ENCODE measurements around the gene DGLUCY.
"Not testable (repeated sequence)": the region's sequence is repeated elsewhere in the genome, so short reads cannot be mapped to it uniquely, and the experiment has no call there.

Gene DGLUCY, protein sequence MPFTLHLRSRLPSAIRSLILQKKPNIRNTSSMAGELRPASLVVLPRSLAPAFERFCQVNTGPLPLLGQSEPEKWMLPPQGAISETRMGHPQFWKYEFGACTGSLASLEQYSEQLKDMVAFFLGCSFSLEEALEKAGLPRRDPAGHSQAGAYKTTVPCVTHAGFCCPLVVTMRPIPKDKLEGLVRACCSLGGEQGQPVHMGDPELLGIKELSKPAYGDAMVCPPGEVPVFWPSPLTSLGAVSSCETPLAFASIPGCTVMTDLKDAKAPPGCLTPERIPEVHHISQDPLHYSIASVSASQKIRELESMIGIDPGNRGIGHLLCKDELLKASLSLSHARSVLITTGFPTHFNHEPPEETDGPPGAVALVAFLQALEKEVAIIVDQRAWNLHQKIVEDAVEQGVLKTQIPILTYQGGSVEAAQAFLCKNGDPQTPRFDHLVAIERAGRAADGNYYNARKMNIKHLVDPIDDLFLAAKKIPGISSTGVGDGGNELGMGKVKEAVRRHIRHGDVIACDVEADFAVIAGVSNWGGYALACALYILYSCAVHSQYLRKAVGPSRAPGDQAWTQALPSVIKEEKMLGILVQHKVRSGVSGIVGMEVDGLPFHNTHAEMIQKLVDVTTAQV

DNA sequence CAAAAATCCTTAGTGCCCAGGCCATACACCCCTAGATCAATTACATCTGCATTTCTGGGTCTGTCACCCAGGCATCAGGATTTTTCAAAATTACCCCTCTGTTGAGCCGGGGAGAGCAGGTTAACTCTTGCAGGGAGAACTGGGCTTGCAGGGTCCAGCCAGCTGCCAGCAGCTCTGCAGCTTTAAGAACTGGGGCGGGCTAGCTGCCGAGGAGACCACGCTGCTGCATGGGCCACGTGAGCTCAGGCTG lies at the start of gene DGLUCY:
DGLUCY (plus strand) TSS at position 245 of the 250 bp plus-strand sequence. CDS start 46,222 bp downstream, outside the sequence.
- H3K4me3 ChIP-seq (ENCODE audit: low read depth, low read length), result peak within 1 kb of the TSS; percentile 54
- peak within 1 kb of the TSS; percentile 83 for H3K27ac ChIP-seq (ENCODE audit: low read depth, low read length)
- H3K9me3 ChIP-seq (ENCODE audit: control insufficient read depth, insufficient read depth, low read depth, low read length), result no peaks in the 10 kb centered on the region
- H3K9ac ChIP-seq (ENCODE audit: low read length), result peak within 1 kb of the TSS; percentile 82
- no peaks in the 10 kb centered on the region for H3K36me3 ChIP-seq (ENCODE audit: control insufficient read depth, insufficient read depth, low read length)
- H3K27me3 ChIP-seq (ENCODE audit: control insufficient read depth, insufficient read depth, low read length), result no peaks in the 10 kb centered on the region
- peaks cover 33% of the 10 kb centered on the region for H3K4me1 ChIP-seq (ENCODE audit: control insufficient read depth, insufficient read depth, low read length)

DNA sequence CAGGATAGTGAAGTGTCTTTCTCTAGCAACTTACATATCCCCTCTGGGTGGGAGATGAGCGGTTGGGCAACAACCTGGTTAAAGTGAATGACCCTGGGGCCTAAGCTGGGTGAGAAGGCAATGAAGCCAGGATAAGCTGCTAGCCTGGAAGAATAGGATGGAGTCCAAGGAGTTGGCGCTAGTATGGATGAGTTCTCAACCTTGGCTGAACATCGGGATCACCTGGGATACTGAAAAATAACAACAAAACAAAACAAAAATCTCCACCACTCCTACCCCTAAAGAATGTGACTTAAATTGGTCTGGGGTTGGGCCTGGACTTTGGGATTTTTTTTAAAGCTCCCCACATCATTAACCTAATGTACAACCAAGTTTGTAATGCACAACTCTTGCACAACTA lies 48.6 kb upstream of the DGLUCY start:
- Histone ChIP-seq H3K4me1 (ENCODE audit: control insufficient read depth, insufficient read depth, low read length) (peaks cover 4% of the 10 kb centered on the region; the same call in 1 of the 2 replicates), H3K27me3 (ENCODE audit: control insufficient read depth, insufficient read depth, low read length) (no peaks in the 10 kb centered on the region), H3K9ac (ENCODE audit: low read length) (no peak overlapping the region), H3K4me3 (ENCODE audit: low read depth, low read length) (no peak overlapping the region), H3K27ac (ENCODE audit: low read depth, low read length) (no peak overlapping the region), H3K9me3 (ENCODE audit: control insufficient read depth, insufficient read depth, low read depth, low read length) (no peaks in the 10 kb centered on the region), H3K36me3 (ENCODE audit: control insufficient read depth, insufficient read depth, low read length) (no peaks in the 10 kb centered on the region)

DNA sequence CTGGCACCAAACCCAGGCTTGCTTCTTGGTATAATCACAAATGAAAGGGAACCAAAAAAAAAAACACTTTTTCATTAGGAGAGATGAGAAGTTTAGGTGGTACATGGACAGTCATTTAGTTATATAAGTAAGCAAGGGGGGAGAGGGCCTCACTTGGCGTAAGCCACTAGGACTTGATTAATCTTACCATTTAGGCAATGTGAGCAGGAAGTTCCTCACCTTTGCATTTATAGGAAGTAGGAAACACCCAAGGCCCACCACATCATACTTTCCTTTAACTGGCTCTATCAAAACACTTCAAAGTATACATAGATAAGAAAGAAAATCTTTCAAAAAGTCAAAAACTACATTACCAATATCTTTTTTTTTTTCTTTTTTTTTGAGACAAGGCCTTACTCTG lies 46.7 kb upstream of the DGLUCY start:
- Histone ChIP-seq H3K4me3 (ENCODE audit: low read depth, low read length) (no peak overlapping the region), H3K4me1 (ENCODE audit: control insufficient read depth, insufficient read depth, low read length) (no peaks in the 10 kb centered on the region), H3K9me3 (ENCODE audit: control insufficient read depth, insufficient read depth, low read depth, low read length) (no peaks in the 10 kb centered on the region), H3K36me3 (ENCODE audit: control insufficient read depth, insufficient read depth, low read length) (no peaks in the 10 kb centered on the region), H3K9ac (ENCODE audit: low read length) (no peak overlapping the region), H3K27me3 (ENCODE audit: control insufficient read depth, insufficient read depth, low read length) (no peaks in the 10 kb centered on the region), H3K27ac (ENCODE audit: low read depth, low read length) (no peak overlapping the region)

DNA sequence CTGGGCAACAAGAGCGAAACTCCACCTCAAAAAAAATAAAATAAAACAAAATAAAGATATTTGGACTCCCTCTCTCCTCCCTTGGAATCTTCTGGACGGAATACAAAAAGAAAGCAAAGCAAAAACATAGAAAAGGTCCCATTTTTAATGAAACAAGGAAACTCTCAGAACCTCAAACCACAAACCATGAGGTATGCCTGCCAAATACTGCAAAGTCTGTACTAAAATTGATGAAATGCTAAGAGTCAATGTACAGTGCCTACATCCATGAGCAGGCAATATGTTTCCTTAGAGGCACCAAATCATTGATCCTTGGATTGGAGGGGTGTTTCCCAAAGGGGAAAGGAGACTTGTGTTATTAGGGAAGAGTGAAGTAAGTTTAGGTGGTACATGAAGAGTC lies 45.2 kb upstream of the DGLUCY start:
- no peaks in the 10 kb centered on the region for H3K36me3 ChIP-seq (ENCODE audit: control insufficient read depth, insufficient read depth, low read length)
- H3K27me3 ChIP-seq (ENCODE audit: control insufficient read depth, insufficient read depth, low read length), result no peaks in the 10 kb centered on the region
- H3K4me1 ChIP-seq (ENCODE audit: control insufficient read depth, insufficient read depth, low read length), result no peaks in the 10 kb centered on the region
- no peak overlapping the region for H3K4me3 ChIP-seq (ENCODE audit: low read depth, low read length)
- H3K27ac ChIP-seq (ENCODE audit: low read depth, low read length), result no peak overlapping the region
- no peak overlapping the region for H3K9ac ChIP-seq (ENCODE audit: low read length)
- no peaks in the 10 kb centered on the region for H3K9me3 ChIP-seq (ENCODE audit: control insufficient read depth, insufficient read depth, low read depth, low read length)

DNA sequence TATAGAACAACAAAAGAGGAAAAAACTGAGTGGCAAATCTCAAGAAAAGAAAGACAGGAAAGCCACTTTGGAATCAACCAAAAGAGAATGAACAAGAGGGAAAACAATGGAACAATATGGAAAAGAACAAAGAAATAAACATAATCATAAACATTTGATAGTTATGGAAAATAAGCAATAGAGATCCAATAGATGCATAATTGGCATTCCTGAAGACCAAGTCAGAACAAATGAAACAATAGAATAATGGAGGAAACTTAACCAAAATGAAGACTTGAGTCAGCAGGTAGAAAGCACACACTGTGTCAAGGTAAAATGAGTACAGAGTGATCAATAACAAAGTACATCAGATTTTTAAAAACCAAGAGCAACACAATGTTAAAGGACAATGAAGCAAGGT lies 43.3 kb upstream of the DGLUCY start:
- Histone ChIP-seq H3K27me3 (ENCODE audit: control insufficient read depth, insufficient read depth, low read length) (no peaks in the 10 kb centered on the region), H3K36me3 (ENCODE audit: control insufficient read depth, insufficient read depth, low read length) (no peaks in the 10 kb centered on the region), H3K9me3 (ENCODE audit: control insufficient read depth, insufficient read depth, low read depth, low read length) (no peaks in the 10 kb centered on the region), H3K4me3 (ENCODE audit: low read depth, low read length) (no peak overlapping the region), H3K9ac (ENCODE audit: low read length) (no peak overlapping the region), H3K4me1 (ENCODE audit: control insufficient read depth, insufficient read depth, low read length) (no peaks in the 10 kb centered on the region), H3K27ac (ENCODE audit: low read depth, low read length) (no peak overlapping the region)

DNA sequence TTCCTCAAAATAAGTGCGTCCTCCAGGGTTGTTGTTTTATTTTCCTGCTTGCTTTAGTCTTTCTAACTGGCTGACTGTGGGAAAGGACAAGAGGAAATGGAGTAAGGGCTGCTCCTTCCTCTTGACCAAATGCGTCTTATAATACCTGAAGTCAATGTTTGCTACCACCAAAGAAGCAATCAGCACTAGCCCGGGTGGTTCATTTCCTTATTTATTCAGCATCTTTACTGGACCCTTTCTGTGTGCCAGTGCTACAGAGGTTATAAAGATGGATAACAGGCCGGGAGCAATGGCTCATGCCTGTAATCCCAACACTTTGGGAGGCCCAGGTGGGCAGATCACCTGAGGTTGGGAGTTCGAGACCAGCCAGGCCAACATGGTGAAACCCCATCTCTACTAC lies 38.3 kb upstream of the DGLUCY start:
- H3K27ac ChIP-seq (ENCODE audit: low read depth, low read length), result no peak overlapping the region
- no peak overlapping the region for H3K4me3 ChIP-seq (ENCODE audit: low read depth, low read length)
- no peaks in the 10 kb centered on the region for H3K4me1 ChIP-seq (ENCODE audit: control insufficient read depth, insufficient read depth, low read length)
- H3K36me3 ChIP-seq (ENCODE audit: control insufficient read depth, insufficient read depth, low read length), result no peaks in the 10 kb centered on the region
- H3K9ac ChIP-seq (ENCODE audit: low read length), result no peak overlapping the region
- H3K27me3 ChIP-seq (ENCODE audit: control insufficient read depth, insufficient read depth, low read length), result no peaks in the 10 kb centered on the region
- H3K9me3 ChIP-seq (ENCODE audit: control insufficient read depth, insufficient read depth, low read depth, low read length), result no peaks in the 10 kb centered on the region

DNA sequence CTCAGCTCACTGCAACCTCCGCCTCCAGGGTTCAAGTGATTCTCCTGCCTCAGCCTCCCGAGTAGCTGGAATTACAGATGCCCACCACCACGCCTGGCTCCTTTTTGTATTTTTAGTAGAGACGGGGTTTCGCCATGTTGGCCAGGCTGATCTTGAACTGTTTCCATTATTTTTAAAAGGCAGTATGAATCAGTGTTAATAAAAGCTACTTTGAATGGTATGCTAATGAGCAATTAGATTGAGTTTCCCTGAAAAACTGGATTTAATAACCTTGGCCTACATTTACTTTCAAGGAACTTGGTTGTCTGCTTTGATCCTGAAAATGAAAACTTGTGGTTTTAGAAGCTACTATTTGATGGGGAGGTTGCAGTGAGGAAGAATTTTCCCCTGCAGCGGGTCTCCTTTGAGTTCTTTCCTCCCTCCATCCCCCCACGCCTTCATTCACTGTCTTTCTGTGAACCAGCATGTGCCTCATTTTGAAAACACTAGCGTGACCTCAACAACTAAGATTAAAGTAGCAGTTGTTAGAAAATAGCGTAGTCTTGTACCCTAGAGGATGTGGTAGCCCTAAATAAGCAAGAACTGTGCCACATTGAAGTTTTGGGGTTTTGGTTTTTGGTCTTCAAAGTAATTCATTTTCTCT lies 35.7 kb upstream of the DGLUCY start:
- no peaks in the 10 kb centered on the region for H3K9me3 ChIP-seq (ENCODE audit: control insufficient read depth, insufficient read depth, low read depth, low read length)
- H3K27me3 ChIP-seq (ENCODE audit: control insufficient read depth, insufficient read depth, low read length), result no peaks in the 10 kb centered on the region
- H3K9ac ChIP-seq (ENCODE audit: low read length), result no peak overlapping the region
- no peak overlapping the region for H3K4me3 ChIP-seq (ENCODE audit: low read depth, low read length)
- no peaks in the 10 kb centered on the region for H3K4me1 ChIP-seq (ENCODE audit: control insufficient read depth, insufficient read depth, low read length)
- H3K36me3 ChIP-seq (ENCODE audit: control insufficient read depth, insufficient read depth, low read length), result no peaks in the 10 kb centered on the region
- no peak overlapping the region for H3K27ac ChIP-seq (ENCODE audit: low read depth, low read length)

DNA sequence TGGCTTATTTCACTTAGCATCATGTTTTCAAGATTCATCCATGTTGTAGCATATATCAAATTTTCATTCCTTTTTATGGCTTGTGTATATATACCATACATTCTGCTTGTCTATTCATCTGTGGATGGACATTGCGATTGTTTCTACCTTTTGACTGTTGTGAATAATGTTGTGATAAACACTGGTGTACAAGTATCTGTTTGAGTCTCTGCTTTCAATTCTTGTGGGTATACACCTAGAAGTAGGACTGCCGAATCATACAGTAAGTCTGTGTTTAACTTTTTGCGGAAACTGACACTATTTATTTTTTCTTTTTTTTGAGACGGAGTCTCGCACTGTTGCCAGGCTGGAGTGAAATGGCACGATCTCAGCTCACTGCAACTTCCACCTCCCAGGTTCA lies 33.8 kb upstream of the DGLUCY start:
- no peaks in the 10 kb centered on the region for H3K27me3 ChIP-seq (ENCODE audit: control insufficient read depth, insufficient read depth, low read length)
- H3K36me3 ChIP-seq (ENCODE audit: control insufficient read depth, insufficient read depth, low read length), result no peaks in the 10 kb centered on the region
- H3K9ac ChIP-seq (ENCODE audit: low read length), result no peak overlapping the region
- H3K4me1 ChIP-seq (ENCODE audit: control insufficient read depth, insufficient read depth, low read length), result no peaks in the 10 kb centered on the region
- H3K9me3 ChIP-seq (ENCODE audit: control insufficient read depth, insufficient read depth, low read depth, low read length), result no peaks in the 10 kb centered on the region
- no peak overlapping the region for H3K27ac ChIP-seq (ENCODE audit: low read depth, low read length)
- H3K4me3 ChIP-seq (ENCODE audit: low read depth, low read length), result no peak overlapping the region

DNA sequence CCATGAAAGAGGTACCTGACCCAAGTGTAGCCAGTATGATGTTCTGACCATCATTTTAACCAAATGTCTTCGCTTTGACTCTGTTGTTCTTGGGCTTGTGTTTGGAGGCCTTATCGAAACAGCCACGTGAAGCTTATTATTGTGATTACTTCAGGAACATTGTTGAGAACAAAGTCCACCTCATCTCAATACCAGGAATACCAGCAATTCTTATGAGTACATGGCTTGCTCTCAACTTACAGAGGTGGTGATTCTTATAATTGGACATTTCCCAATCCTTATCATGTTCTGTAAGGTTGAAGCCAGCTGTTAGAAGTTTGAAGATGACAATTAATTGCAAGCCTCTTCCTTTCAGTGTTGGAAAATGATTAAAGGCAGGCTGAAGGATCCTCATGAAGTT lies 31.6 kb upstream of the DGLUCY start:
- Histone ChIP-seq H3K9ac (ENCODE audit: low read length) (no peak overlapping the region), H3K36me3 (ENCODE audit: control insufficient read depth, insufficient read depth, low read length) (no peaks in the 10 kb centered on the region), H3K4me1 (ENCODE audit: control insufficient read depth, insufficient read depth, low read length) (no peaks in the 10 kb centered on the region), H3K9me3 (ENCODE audit: control insufficient read depth, insufficient read depth, low read depth, low read length) (0 out of 2 replicates have a peak, but pooled peaks cover 2% of the 10 kb centered on the region), H3K4me3 (ENCODE audit: low read depth, low read length) (no peak overlapping the region), H3K27ac (ENCODE audit: low read depth, low read length) (no peak overlapping the region), H3K27me3 (ENCODE audit: control insufficient read depth, insufficient read depth, low read length) (no peaks in the 10 kb centered on the region)

DNA sequence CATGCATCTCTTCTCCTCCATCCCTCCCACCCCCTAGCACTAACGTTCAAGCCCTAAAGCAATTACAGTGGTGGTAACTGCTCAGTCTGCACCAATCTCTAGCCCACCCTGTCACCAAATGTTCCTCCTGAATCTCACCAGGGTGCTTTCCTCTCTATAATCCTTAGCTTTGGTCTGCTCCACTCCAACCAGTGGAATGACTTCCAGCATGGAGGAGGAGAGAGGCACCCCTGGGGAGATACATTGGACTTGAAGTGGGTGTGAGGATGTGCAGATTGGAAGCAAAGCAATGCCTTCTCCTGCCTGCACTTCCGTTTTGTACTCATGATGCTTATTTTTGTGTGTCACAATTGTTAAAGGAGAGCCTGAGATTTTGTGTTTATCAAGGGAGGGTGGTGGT lies 29.4 kb upstream of the DGLUCY start:
- H3K27ac ChIP-seq (ENCODE audit: low read depth, low read length), result no peak overlapping the region

DNA sequence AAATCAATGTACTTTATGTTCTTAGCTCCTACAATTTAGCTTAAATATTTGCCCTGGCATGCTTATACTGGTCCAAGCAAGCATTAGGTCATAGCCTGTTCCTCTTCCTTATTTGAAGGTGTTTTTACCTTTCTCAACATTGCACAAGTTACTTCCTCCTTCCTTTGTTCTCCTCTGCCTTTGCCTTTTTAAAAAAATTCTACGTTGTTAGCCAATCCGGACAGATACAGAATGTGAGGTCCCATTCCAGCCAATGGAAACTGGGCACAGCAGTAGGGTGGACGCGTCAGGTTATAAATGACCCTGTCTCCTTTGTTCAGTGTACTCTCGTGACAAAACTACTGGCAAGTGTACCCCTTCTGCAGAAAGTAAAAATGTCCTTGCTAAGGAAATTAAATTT lies 26.4 kb upstream of the DGLUCY start:
- H3K4me3 ChIP-seq (ENCODE audit: low read depth, low read length), result not testable (repeated sequence)

More for the DNA sequence above, 29.4 kb upstream of the DGLUCY start:
- no peaks in the 10 kb centered on the region for H3K36me3 ChIP-seq (ENCODE audit: control insufficient read depth, insufficient read depth, low read length)
- H3K4me1 ChIP-seq (ENCODE audit: control insufficient read depth, insufficient read depth, low read length), result no peaks in the 10 kb centered on the region
- 0 out of 2 replicates have a peak, but pooled peaks cover 2% of the 10 kb centered on the region for H3K9me3 ChIP-seq (ENCODE audit: control insufficient read depth, insufficient read depth, low read depth, low read length)
- H3K27me3 ChIP-seq (ENCODE audit: control insufficient read depth, insufficient read depth, low read length), result no peaks in the 10 kb centered on the region
- H3K9ac ChIP-seq (ENCODE audit: low read length), result no peak overlapping the region
- H3K4me3 ChIP-seq (ENCODE audit: low read depth, low read length), result no peak overlapping the region

More for the DNA sequence above, 26.4 kb upstream of the DGLUCY start:
- not testable (repeated sequence) for H3K4me1 ChIP-seq (ENCODE audit: control insufficient read depth, insufficient read depth, low read length); H3K9ac ChIP-seq (ENCODE audit: low read length); H3K27ac ChIP-seq (ENCODE audit: low read depth, low read length); H3K36me3 ChIP-seq (ENCODE audit: control insufficient read depth, insufficient read depth, low read length); H3K27me3 ChIP-seq (ENCODE audit: control insufficient read depth, insufficient read depth, low read length); H3K9me3 ChIP-seq (ENCODE audit: control insufficient read depth, insufficient read depth, low read depth, low read length)
